GM12878 (cell line): ENCODE measurements around the gene ZNF646. TPM values are rescaled to one million over a fixed set of nuclear protein-coding genes. Genes with fewer than 3 reads are reported as not detected.

ENCODE experiments used
- ATAC-seq: fragments of 200-7000 bp; cut with Tn5 transposase; 3 replicates; pipeline ENCODE4 v1.9.1; 2020; ENCODE audit warnings: mild to moderate bottlenecking, moderate library complexity
- BruUV-seq: library from RNA; stranded (reverse); fragments of 400-500 nt; replicated peaks from 2 replicates; lab custom pipeline; 2021; lab: Mats Ljungman, UMichigan
- CTCF ChIA-PET: fragments of 300-600 bp; sonication (Branson Sonifier 250); formaldehyde crosslinking; extraction: SDS; loops from one replicate; lab custom pipeline; 2021; ENCODE audit warnings: inconsistent platforms; lab: Yijun Ruan, JAX
- POLR2A ChIA-PET: fragments of 350-600 bp; formaldehyde crosslinking; extraction: SDS; loops from one replicate; lab custom pipeline; 2021; ENCODE audit warnings: inconsistent platforms; lab: Charles Lee
- RAD21 ChIA-PET: fragments of 300-600 bp; sonication (Branson Sonifier 250); formaldehyde crosslinking; loops from one replicate; lab custom pipeline; 2023; ENCODE audit warnings: antibody characterized with exemption; ENCODE audit not compliant: unreplicated experiment; lab: Charles Lee
- SMC1A ChIA-PET: fragments of 300-600 bp; sonication (Branson Sonifier 250); formaldehyde crosslinking; loops from one replicate; lab custom pipeline; 2023; ENCODE audit not compliant: unreplicated experiment, uncharacterized antibody; lab: Charles Lee
- DNase-seq: peaks from one replicate; pipeline ENCODE4 v3.0.0-alpha.2; 2011; ENCODE audit warnings: low read depth, low spot score
- FAIRE-seq: peaks from 3 replicates; lab custom pipeline; 2011; peaks lifted over from hg19 to GRCh38; lab: Jason Lieb, UNC
- H2AFZ ChIP-seq: 2 replicates; pipeline ENCODE4 v1.6.0; 2011; ENCODE audit warnings: low read depth, low read length, control low read depth; ENCODE audit not compliant: control insufficient read depth
- H3K27ac ChIP-seq: 2 replicates; pipeline ENCODE4 v1.5.1; 2011; ENCODE audit warnings: control low read depth; ENCODE audit not compliant: control insufficient read depth, insufficient read depth
- H3K27me3 ChIP-seq, 2 experiments: replicated peaks in 1 of 2; 2 replicates each; pipeline versions ENCODE4 v1.6.0 to v1.6.1; 2011; ENCODE audit warnings: low read length in 1 of 2; ENCODE audit not compliant: control insufficient read depth in 2 of 2, insufficient read depth in 2 of 2
- H3K36me3 ChIP-seq, 2 experiments: 2 replicates each; pipeline ENCODE4 v1.5.1; 2011; ENCODE audit warnings: low read length in 1 of 2; ENCODE audit not compliant: control insufficient read depth in 2 of 2, insufficient read depth in 2 of 2
- H3K4me1 ChIP-seq: 2 replicates; pipeline ENCODE4 v1.6.1; 2011; ENCODE audit warnings: mild to moderate bottlenecking, low read length, moderate library complexity, mixed read lengths; ENCODE audit not compliant: control insufficient read depth, insufficient read depth
- H3K4me2 ChIP-seq: 2 replicates; pipeline ENCODE4 v1.6.0; 2011; ENCODE audit warnings: control low read depth; ENCODE audit not compliant: control insufficient read depth, insufficient read depth
- H3K4me3 ChIP-seq: fragments of 200-600 bp; sonication (generic); 2 replicates; pipeline ENCODE4 v1.5.1; 2016
- H3K79me2 ChIP-seq: 2 replicates; pipeline ENCODE4 v1.6.0; 2011; ENCODE audit warnings: low read length; ENCODE audit not compliant: control insufficient read depth, insufficient read depth
- H3K9ac ChIP-seq: 2 replicates; pipeline ENCODE4 v1.8.0; 2011; ENCODE audit warnings: low read length, control low read depth, mixed read lengths; ENCODE audit not compliant: control insufficient read depth, insufficient read depth
- H3K9me3 ChIP-seq: replicated peaks from 3 replicates; pipeline ENCODE4 v1.5.1; 2011; ENCODE audit warnings: mild to moderate bottlenecking, low read length; ENCODE audit not compliant: control insufficient read depth, insufficient read depth
- H4K20me1 ChIP-seq: 2 replicates; pipeline ENCODE4 v1.6.0; 2011; ENCODE audit not compliant: control insufficient read depth, insufficient read depth
- BCL11A ChIP-seq: IDR thresholded peaks from 2 replicates; pipeline ENCODE4 v1.6.1; 2011; ENCODE audit warnings: low read depth, low read length
- CREB1 ChIP-seq: IDR thresholded peaks from 2 replicates; pipeline ENCODE4 v1.6.1; 2012; ENCODE audit warnings: low read depth, mild to moderate bottlenecking, inconsistent platforms
- CUX1 ChIP-seq: IDR thresholded peaks from 2 replicates; pipeline ENCODE4 v1.6.1; 2012; ENCODE audit warnings: improper control_type of control experiment, low read depth, low read length; ENCODE audit not compliant: insufficient replicate concordance
- DPF2 ChIP-seq: fragments of 450-650 bp; IDR thresholded peaks from 2 replicates; pipeline ENCODE4 v1.6.1; 2017; ENCODE audit warnings: mild to moderate bottlenecking
- ELK1 ChIP-seq: IDR thresholded peaks from 2 replicates; pipeline ENCODE4 v1.6.1; 2012; ENCODE audit warnings: low read depth, low read length, improper control_type of control experiment
- IRF4 ChIP-seq: IDR thresholded peaks from 2 replicates; pipeline ENCODE4 v1.6.1; 2011; ENCODE audit warnings: low read depth, low read length
- RB1 ChIP-seq: fragments of 450-650 bp; formaldehyde crosslinking; IDR thresholded peaks from 2 replicates; pipeline ENCODE4 v1.6.1; 2017; ENCODE audit warnings: mild to moderate bottlenecking, borderline replicate concordance
- RBBP5 ChIP-seq: fragments of 200-600 bp; sonication (generic); conservative IDR thresholded peaks from 2 replicates; pipeline ENCODE4 v1.6.1; 2016
- RELA ChIP-seq: fragments of 450-650 bp; IDR thresholded peaks from 2 replicates; pipeline ENCODE4 v1.8.0; 2014; ENCODE audit warnings: borderline replicate concordance; ENCODE audit not compliant: partially characterized antibody
- SPI1 ChIP-seq: IDR thresholded peaks from 2 replicates; pipeline ENCODE4 v1.6.1; 2011; ENCODE audit warnings: low read depth, mild to moderate bottlenecking, low read length, moderate library complexity, borderline replicate concordance; ENCODE audit not compliant: insufficient read depth
- SUPT20H ChIP-seq: IDR thresholded peaks from 2 replicates; pipeline ENCODE4 v1.6.1; 2011; ENCODE audit warnings: low read depth, mild to moderate bottlenecking, low read length, moderate library complexity, borderline replicate concordance; ENCODE audit not compliant: control insufficient read depth
- SUZ12 ChIP-seq: fragments of 200-600 bp; sonication (generic); IDR thresholded peaks from one replicate; pipeline ENCODE4 v1.6.1; 2018; ENCODE audit warnings: antibody characterized with exemption, mild to moderate bottlenecking; ENCODE audit not compliant: unreplicated experiment
- USF2 ChIP-seq: IDR thresholded peaks from 2 replicates; pipeline ENCODE4 v1.6.1; 2011; ENCODE audit warnings: low read depth, low read length, improper control_type of control experiment, borderline replicate concordance
- WRNIP1 ChIP-seq: IDR thresholded peaks from 2 replicates; pipeline ENCODE4 v1.6.1; 2011; ENCODE audit warnings: low read depth, low read length, improper control_type of control experiment, borderline replicate concordance
- YY1 ChIP-seq: IDR thresholded peaks from 2 replicates; pipeline ENCODE4 v1.6.1; 2011; ENCODE audit warnings: low read depth, mild to moderate bottlenecking, low read length
- ZNF274 ChIP-seq: IDR thresholded peaks from one replicate; pipeline ENCODE4 v1.8.0; 2011; ENCODE audit not compliant: insufficient read length, insufficient read depth
- WGBS: methylation state at CpG from one replicate; pipeline ENCODE4 v1.1.6; 2016; ENCODE audit warnings: low lambda C conversion rate; ENCODE audit not compliant: insufficient replicate concordance, insufficient coverage; ENCODE audit errors: missing lambda C conversion rate; 5-methylcytosine and 5-hydroxymethylcytosine counted together
- in situ Hi-C: fragments of 300-500 bp; cut with MboI; formaldehyde crosslinking; loops from 9 replicates; pipeline ENCODE4 v1.14.3; 2018; ENCODE audit warnings: mixed read lengths
- intact Hi-C: fragments of 100-400 bp; cut with micrococcal nuclease; formaldehyde crosslinking; loops from one replicate; pipeline ENCODE4 v1.14.2; 2022; ENCODE audit not compliant: unreplicated experiment
- polyA plus RNA-seq, 11 experiments: library from polyadenylated mRNA; depleted of rRNA in 4 of 11; unstranded in 6 of 11; stranded (reverse) in 5 of 11; fragments of >200 nt; fragmentation: Nextera tagmentation in 4 of 11; fragmentation: Illumina TruSeq in 1 of 11; extraction: Ambion mirVana in 4 of 11; extraction: Trizol in 1 of 11; gene quantifications; 1 replicate in 1 of 11; 2 replicates in 10 of 11; pipeline versions ENCODE4 v1.2.1 to v1.2.3, GENCODE V29; 2011 to 2016; ENCODE audit warnings: inconsistent platforms in 2 of 11, missing spikeins in 2 of 11, low read depth in 1 of 11
- total RNA-seq, 4 experiments: library from RNA; depleted of rRNA in 3 of 4; stranded (reverse); fragments of >200 nt in 3 of 4; fragmentation: Illumina TruSeq in 1 of 4; extraction: Trizol in 1 of 4; gene quantifications; 2 replicates each; pipeline versions ENCODE4 v1.2.1 to v1.2.3, GENCODE V29; 2013 to 2021

ZNF646 gene
- total and polyA plus RNA-seq, 10 of the 15 experiments (the other 5 are each of a cell fraction or from before 2014, with no cell fraction given) = 0.10 to 21.8 (median 6.4) TPM

- FAIRE-seq (no peak), ATAC-seq (no peak), DNase-seq (no peak)
- Histone ChIP-seq H3K36me3 (peaks cover 0 to 4% of the 10 kb centered on the region in 2 experiments; a peak in 3 of 4 replicates), H4K20me1 (no peaks in the 10 kb centered on the region), H3K9ac (no peak overlapping the region), H2AFZ (no peak overlapping the region), H3K4me1 (peaks cover 11% of the 10 kb centered on the region), H3K27me3 (no peaks in the 10 kb centered on the region), H3K27ac (no peak overlapping the region), H3K4me2 (no peak overlapping the region), H3K4me3 (no peak overlapping the region), H3K9me3 (no peaks in the 10 kb centered on the region), H3K79me2 (peaks cover 13% of the 10 kb centered on the region)
- ChIA-PET SMC1A (no interaction called here), POLR2A (no interaction called here), RAD21 (no interaction called here), CTCF (interaction anchor here (1.6 kb wide), 1 partner anchor 30 kb away, joined by 7 read pairs; no protein-coding TSS in a partner anchor)
- in situ Hi-C loops (loop anchor here (10.0 kb wide), 1 partner anchor 762 kb away; the partner anchor contains the start of gene ZNF267), intact Hi-C loops (loop anchor here (10.0 kb wide), 1 partner anchor 762 kb away; the partner anchor contains the start of gene ZNF267)
- no TSS peak for BruUV-seq
- WGBS = 100% methylated on average over 2 of the region's 2 CpGs
- TF ChIP-seq SUPT20H (no peak), ELK1 (no peak), RB1 (no peak), DPF2 (no peak), IRF4 (no peak), ZNF274 (no peak), WRNIP1 (no peak), CUX1 (no peak), SPI1 (no peak), RBBP5 (no peak), YY1 (no peak), BCL11A (no peak), RELA (no peak), USF2 (no peak), SUZ12 (no peak), CREB1 (no peak)
Observed at GRCh38 chr16:31112711-31113110, 38.5 kb downstream of the ZNF646 start.
